Keratinocyte (primary cell): ENCODE results near the gene PWWP2B. TPM values are rescaled to one million over a fixed set of nuclear protein-coding genes. Genes with fewer than 3 reads are reported as not detected.

Source experiments
- DNase-seq: peaks from one replicate; pipeline ENCODE4 v3.0.0-alpha.2; 2011; ENCODE audit warnings: low read depth, missing footprints, low spot score
- FAIRE-seq: peaks from 2 replicates; lab custom pipeline; 2011; peaks lifted over from hg19 to GRCh38; lab: Jason Lieb, UNC
- H2AFZ ChIP-seq: 2 replicates; pipeline ENCODE4 v1.6.0; 2012; ENCODE audit warnings: low read length, control low read depth, inconsistent platforms; ENCODE audit not compliant: control insufficient read depth
- H3K27ac ChIP-seq: 2 replicates; pipeline ENCODE4 v1.5.1; 2011; ENCODE audit warnings: low read length; ENCODE audit not compliant: control insufficient read depth, insufficient read depth
- H3K27me3 ChIP-seq: 3 replicates; pipeline ENCODE4 v1.6.0; 2011; ENCODE audit warnings: low read length; ENCODE audit not compliant: control insufficient read depth, insufficient read depth; ENCODE audit errors: extremely low read depth
- H3K36me3 ChIP-seq, 2 experiments: 2 replicates in 1 of 2; 3 replicates in 1 of 2; pipeline ENCODE4 v1.5.1; 2011; ENCODE audit warnings: low read length in 2 of 2, mild to moderate bottlenecking in 1 of 2; ENCODE audit not compliant: control insufficient read depth in 2 of 2, insufficient read depth in 2 of 2; ENCODE audit errors: extremely low read depth in 1 of 2
- H3K4me1 ChIP-seq: 3 replicates; pipeline ENCODE4 v1.5.1; 2011; ENCODE audit warnings: low read length; ENCODE audit not compliant: control insufficient read depth, insufficient read depth; ENCODE audit errors: extremely low read depth
- H3K4me2 ChIP-seq: 3 replicates; pipeline ENCODE4 v1.6.0; 2011; ENCODE audit warnings: low read depth, low read length; ENCODE audit not compliant: control insufficient read depth, insufficient read depth; ENCODE audit errors: extremely low read depth
- H3K4me3 ChIP-seq, 3 experiments: fragments of 200-600 bp in 1 of 3; sonication (generic) in 1 of 3; 2 replicates in 2 of 3; 3 replicates in 1 of 3; pipeline ENCODE4 v1.5.1; 2011 to 2016; ENCODE audit warnings: low read length in 3 of 3, mild to moderate bottlenecking in 3 of 3, control low read depth in 2 of 3, inconsistent platforms in 1 of 3, low read depth in 1 of 3, mixed read lengths in 1 of 3, mixed run types in 1 of 3, moderate library complexity in 1 of 3; ENCODE audit not compliant: control insufficient read depth in 2 of 3, insufficient read depth in 2 of 3; ENCODE audit errors: extremely low read depth in 1 of 3
- H3K79me2 ChIP-seq: 2 replicates; pipeline ENCODE4 v1.6.0; 2012; ENCODE audit warnings: low read length; ENCODE audit not compliant: control insufficient read depth, insufficient read depth
- H3K9ac ChIP-seq: 3 replicates; pipeline ENCODE4 v1.6.0; 2011; ENCODE audit warnings: low read length; ENCODE audit not compliant: control insufficient read depth, insufficient read depth; ENCODE audit errors: extremely low read depth
- H3K9me1 ChIP-seq: 3 replicates; pipeline ENCODE4 v1.6.0; 2011; ENCODE audit warnings: low read length; ENCODE audit not compliant: control insufficient read depth, insufficient read depth; ENCODE audit errors: extremely low read depth
- H3K9me3 ChIP-seq: 2 replicates; pipeline ENCODE4 v1.5.1; 2012; ENCODE audit warnings: low read depth, low read length; ENCODE audit not compliant: control insufficient read depth
- H4K20me1 ChIP-seq: 3 replicates; pipeline ENCODE4 v1.6.0; 2011; ENCODE audit warnings: low read length; ENCODE audit not compliant: control insufficient read depth, insufficient read depth; ENCODE audit errors: extremely low read depth
- EZH2 ChIP-seq: IDR thresholded peaks from one replicate; pipeline ENCODE4 v1.6.1; 2012; ENCODE audit warnings: inconsistent platforms, mild to moderate bottlenecking, low read length, moderate library complexity
- dilution Hi-C: fragments of 300-500 bp; cut with MboI; formaldehyde crosslinking; loops from one replicate; pipeline ENCODE4 v1.7.0; 2020; ENCODE audit warnings: low sequenced_read_pairs; ENCODE audit not compliant: extremely low pct_ligation_motif_present
- polyA plus RNA-seq, 5 experiments: library from polyadenylated mRNA; depleted of rRNA in 3 of 5; stranded (reverse) in 3 of 5; stranded (forward) in 1 of 5; unstranded in 1 of 5; fragments of >200 nt; gene quantifications; 1 replicate in 1 of 5; 2 replicates in 3 of 5; 3 replicates in 1 of 5; pipeline versions ENCODE4 v1.2.1 to v1.2.3, GENCODE V29; 2011 to 2012; ENCODE audit warnings: missing spikeins in 2 of 5, low read depth in 1 of 5, low replicate concordance in 1 of 5
- TF ChIP-seq, protein P1 (sequence below), 3 experiments: IDR thresholded peaks in 1 of 3; conservative IDR thresholded peaks in 1 of 3; optimal IDR thresholded peaks in 1 of 3; 2 replicates in 2 of 3; 3 replicates in 1 of 3; pipeline versions ENCODE3 to v1.5.1; 2011; ENCODE audit warnings: low read length in 3 of 3, mild to moderate bottlenecking in 3 of 3, moderate library complexity in 2 of 3, control low read depth in 1 of 3, inconsistent platforms in 1 of 3; ENCODE audit not compliant: insufficient read depth in 2 of 3; ENCODE audit errors: extremely low read depth in 1 of 3

The PWWP2B gene
- polyA plus RNA-seq, 1 donor (not counting 4 experiments of a cell fraction or from before 2014, with no cell fraction given): 3.1 TPM

- Histone ChIP-seq H3K4me3 (peak overlapping the region in 2 of 3 experiments; percentile 29 to 32), H3K9me3 (no peaks in the 10 kb centered on the region), H3K27ac (no peak overlapping the region), H3K4me2 (peak overlapping the region; percentile 54), H3K9ac (peak overlapping the region; percentile 60), H2AFZ (no peak overlapping the region), H3K9me1 (no peaks in the 10 kb centered on the region), H4K20me1 (peaks cover 3% of the 10 kb centered on the region), H3K79me2 (peaks cover 26% of the 10 kb centered on the region), H3K36me3 (peaks cover 0 to 3% of the 10 kb centered on the region in 2 experiments), H3K4me1 (peaks cover 9% of the 10 kb centered on the region), H3K27me3 (no peaks in the 10 kb centered on the region)
- dilution Hi-C loops: no loop called here
- no peak for TF ChIP-seq EZH2
- TF ChIP-seq, protein P1, sequence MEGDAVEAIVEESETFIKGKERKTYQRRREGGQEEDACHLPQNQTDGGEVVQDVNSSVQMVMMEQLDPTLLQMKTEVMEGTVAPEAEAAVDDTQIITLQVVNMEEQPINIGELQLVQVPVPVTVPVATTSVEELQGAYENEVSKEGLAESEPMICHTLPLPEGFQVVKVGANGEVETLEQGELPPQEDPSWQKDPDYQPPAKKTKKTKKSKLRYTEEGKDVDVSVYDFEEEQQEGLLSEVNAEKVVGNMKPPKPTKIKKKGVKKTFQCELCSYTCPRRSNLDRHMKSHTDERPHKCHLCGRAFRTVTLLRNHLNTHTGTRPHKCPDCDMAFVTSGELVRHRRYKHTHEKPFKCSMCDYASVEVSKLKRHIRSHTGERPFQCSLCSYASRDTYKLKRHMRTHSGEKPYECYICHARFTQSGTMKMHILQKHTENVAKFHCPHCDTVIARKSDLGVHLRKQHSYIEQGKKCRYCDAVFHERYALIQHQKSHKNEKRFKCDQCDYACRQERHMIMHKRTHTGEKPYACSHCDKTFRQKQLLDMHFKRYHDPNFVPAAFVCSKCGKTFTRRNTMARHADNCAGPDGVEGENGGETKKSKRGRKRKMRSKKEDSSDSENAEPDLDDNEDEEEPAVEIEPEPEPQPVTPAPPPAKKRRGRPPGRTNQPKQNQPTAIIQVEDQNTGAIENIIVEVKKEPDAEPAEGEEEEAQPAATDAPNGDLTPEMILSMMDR (optimal IDR thresholded peaks at IDR 0.05 in 1 of 3, IDR thresholded peaks at IDR 0.05 in 1 of 3, conservative IDR thresholded peaks at IDR 0.05 in 1 of 3; ENCODE audit: extremely low read depth in 1 of 3, insufficient read depth in 2 of 3, low read length in 3 of 3): peak in 2 of 3 experiments; percentile 4 to 35
- FAIRE-seq (no peak), DNase-seq (no peak)
Observed at GRCh38 chr10:132396494-132397035, 435 bp upstream of the PWWP2B start.

- dilution Hi-C loops: no loop called here
- Histone ChIP-seq H4K20me1 (peaks cover 3% of the 10 kb centered on the region), H3K79me2 (peaks cover 33% of the 10 kb centered on the region), H3K9me3 (no peaks in the 10 kb centered on the region), H3K4me2 (peak overlapping the region; percentile 90), H2AFZ (peak overlapping the region; percentile 40), H3K36me3 (peaks cover 0 to 4% of the 10 kb centered on the region in 2 experiments), H3K9ac (peak overlapping the region; percentile 84), H3K9me1 (no peaks in the 10 kb centered on the region), H3K4me3 (peak overlapping the region; percentile 40 to 80 (median 73)), H3K4me1 (peaks cover 9% of the 10 kb centered on the region), H3K27ac (peak overlapping the region; percentile 61), H3K27me3 (no peaks in the 10 kb centered on the region)
- peak; percentile 76 for FAIRE-seq
- TF ChIP-seq, protein P1 (optimal IDR thresholded peaks at IDR 0.05 in 1 of 3, IDR thresholded peaks at IDR 0.05 in 1 of 3, conservative IDR thresholded peaks at IDR 0.05 in 1 of 3; ENCODE audit: extremely low read depth in 1 of 3, insufficient read depth in 2 of 3, low read length in 3 of 3): no peak
- no peak for TF ChIP-seq EZH2
- DNase-seq: no peak
Observed at GRCh38 chr10:132397671-132398565, 918 bp downstream of the PWWP2B start.
